GM19023 (cell line): Measurements from ENCODE around the gene GEMIN4.
"Not testable (repeated sequence)": the region's sequence is repeated elsewhere in the genome, so short reads cannot be mapped to it uniquely, and the experiment has no call there.

ENCODE experiments used
- ATAC-seq: cut with Tn5 transposase; IDR thresholded peaks from one replicate; pipeline ENCODE4 v1.9.1; 2021; ENCODE audit warnings: mild to moderate bottlenecking, moderate library complexity; ENCODE audit not compliant: unreplicated experiment

GEMIN4 gene

DNA sequence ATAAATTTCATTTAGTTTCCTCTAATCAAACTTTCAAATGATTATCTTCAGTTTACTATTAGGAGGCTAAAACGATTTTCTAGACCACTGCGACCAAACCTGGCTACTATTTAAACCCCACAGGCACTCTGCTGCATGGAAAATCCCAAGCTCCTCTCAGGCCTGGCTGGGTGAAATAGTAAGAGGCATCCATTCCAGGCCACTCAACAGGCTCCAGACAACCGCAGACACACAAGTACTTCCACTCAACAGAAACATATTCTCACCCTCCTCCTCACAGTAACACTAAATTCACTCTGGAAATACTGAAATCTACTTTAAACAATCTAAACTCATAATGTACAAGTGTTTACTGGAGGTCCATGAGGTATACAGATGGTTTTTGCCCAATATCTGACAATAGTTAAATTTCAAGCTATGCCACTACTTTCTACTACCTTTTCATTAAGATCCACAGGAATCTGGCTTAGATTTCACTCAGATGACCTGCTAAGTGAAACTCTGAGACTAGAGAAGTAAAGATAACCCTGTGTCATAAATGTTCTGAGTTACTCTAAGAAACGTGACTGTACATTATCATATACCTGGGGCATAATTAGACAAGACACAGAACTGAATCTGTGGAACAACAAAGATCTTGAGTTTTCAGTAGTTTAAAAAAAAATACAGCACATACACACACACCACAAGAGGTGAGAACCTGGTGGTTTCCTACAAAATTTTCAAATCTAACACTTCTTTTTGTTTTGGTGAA, 47.8 kb downstream of the GEMIN4 start:
- no peak for ATAC-seq

DNA sequence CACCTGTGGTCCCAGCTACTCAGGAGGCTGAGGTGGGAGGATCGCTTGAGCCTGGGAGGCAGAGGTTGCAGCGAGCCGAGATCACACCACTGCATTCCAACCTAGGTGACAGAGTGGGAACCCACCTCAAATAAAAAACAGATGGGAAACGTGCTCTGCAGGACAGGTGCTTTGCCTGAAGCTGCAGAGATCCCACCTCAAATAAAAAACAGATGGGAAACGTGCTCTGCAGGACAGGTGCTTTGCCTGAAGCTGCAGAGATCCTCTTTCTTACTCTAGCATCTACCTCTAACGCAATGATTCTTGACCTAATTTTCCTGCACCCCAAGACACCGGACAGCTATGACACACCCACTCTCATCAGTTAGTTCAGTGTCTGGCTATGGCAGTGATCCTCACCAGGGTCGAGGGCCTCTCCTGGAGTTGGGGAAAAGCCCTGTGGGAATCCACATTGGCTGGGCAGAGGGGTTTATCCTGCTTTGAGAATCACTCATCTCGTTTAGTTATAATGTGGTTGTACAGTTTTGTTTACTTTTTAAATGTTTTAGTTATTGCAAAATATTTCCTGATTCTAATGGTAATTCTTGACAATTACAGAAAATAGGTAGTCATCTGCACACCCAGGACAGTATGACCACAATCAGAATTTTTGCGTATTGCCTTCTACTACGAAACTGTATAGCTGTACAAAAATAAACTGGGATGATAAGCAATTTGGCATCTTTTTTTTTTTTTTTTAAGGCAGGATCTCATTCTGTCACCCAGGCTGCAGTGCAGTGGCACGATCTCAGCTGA, 48.8 kb downstream of the GEMIN4 start:
- no peak for ATAC-seq

DNA sequence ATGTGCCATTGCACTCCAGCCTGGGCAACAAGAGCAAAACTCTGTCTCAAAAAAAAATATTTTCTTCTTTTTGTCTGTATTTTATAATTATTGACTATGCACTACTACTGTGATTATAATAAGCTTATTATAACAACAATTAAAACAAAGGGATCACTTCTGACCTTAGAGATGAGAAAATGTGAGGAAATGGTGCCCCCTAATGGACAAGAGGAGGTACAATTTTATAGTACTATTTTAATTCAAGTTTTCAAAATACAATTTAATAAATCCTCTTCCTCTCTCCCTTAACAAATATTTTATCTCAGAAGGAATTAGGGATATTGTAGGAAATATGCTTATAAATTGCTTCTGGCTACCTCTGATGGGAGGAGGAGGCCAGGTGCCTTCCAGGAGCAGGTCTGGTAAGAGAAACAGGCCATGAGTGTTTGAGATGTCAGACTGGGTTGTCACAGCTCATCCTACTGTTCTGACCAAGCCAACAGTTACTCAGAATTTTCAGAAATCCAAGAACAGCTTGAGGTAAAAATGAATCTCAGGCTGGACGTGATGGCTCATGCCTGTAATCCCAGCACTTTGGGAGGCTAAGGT, 51.5 kb downstream of the GEMIN4 start:
- no peak for ATAC-seq

DNA sequence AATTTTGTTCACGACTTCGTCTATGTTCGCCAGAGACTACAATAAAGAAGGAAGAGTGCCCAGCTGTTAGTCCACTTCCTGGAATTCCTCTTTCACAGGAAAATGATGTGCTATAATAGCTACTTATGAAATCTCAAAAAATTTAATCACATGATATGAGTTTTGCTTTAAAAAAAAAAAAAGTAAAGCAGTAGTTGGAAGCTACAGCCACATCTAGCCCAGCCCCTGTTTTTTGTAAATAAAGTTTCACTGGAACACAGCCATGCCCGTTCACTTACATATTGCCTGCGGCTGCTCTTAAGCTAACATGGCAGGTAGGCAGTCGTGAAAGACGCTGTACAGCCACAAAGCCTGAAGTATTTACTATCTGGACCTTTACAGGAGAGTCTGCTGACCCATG, 52.7 kb downstream of the GEMIN4 start:
- no peak for ATAC-seq

DNA sequence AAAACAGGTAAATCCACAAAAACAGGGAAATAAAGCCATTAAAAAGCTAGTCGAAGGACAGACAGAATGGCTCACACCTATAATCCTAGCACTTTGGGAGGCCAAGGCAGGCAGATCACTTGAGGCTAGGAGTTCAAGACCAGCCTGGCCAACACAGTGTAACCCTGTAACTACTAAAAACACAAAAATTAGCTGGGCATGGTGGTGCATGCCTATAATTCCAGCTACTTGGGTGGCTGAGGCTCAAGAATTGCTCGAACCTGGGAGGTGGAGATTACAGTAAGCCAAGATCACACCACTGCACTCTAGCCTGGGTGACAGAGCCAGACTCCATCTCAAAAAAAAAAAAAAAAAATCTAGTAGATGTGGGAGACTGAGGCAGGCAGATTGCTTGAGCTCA, 54.0 kb downstream of the GEMIN4 start:
- not testable (repeated sequence) for ATAC-seq

DNA sequence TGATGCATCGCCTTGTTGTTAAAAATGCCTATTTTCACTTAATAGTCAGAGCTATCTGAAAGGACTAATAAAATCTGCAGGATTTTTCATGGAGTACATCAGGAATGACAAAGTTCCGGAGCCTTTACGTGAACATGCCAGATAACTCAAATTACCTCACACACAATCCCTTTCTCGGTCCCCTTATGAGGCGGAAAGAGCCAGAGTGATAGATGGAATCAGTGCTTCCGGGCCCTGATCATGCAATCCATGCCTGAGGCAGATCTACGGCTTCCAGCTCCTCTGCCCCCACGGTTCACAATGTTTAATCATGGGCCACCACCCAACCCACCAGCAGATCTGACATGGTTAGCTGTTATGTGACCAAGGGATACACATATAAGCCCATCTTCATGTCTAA, 54.4 kb downstream of the GEMIN4 start:
- no peak for ATAC-seq

DNA sequence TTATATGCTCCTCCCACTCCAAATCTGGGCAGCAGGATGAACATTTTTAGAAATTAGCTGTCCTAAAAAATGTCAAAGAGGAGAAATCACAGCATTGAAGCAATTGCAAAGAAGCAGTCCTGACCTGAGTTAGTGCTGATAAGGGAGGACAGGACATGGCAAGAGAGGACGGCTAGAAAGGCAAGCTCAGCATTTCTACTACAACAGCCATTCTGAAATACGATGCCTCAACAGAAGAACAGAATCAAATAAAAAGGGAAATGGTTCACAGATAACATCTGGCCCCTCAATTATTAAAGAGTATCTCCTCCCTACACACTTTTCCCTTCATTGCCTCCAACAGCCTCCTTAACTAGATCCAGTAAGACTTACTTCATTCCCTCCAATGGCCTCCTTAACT, 55.7 kb downstream of the GEMIN4 start:
- ATAC-seq, result no peak
